T-helper 17 cell (primary cell): ENCODE data around the gene SERHL2. TPM values are rescaled to one million over a fixed set of nuclear protein-coding genes. Genes with fewer than 3 reads are reported as not detected.
"Not testable (repeated sequence)": the region's sequence is repeated elsewhere in the genome, so short reads cannot be mapped to it uniquely, and the experiment has no call there.

Experiments used
- ATAC-seq: fragments of 150-1000 bp; cut with Tn5 transposase; 2 replicates; pipeline ENCODE4 v1.10.0; 2021; ENCODE audit warnings: mild to moderate bottlenecking, moderate library complexity
- DNase-seq, 3 donors: peaks; one replicate each; pipeline versions ENCODE4 v3.0.0 to v3.0.0-alpha.2; 2020 to 2021
- H3K9me3 ChIP-seq: one replicate; pipeline ENCODE4 v1.7.0; 2013; ENCODE audit warnings: low read length, mild to moderate bottlenecking; ENCODE audit not compliant: control insufficient read depth, poor library complexity, severe bottlenecking
- H3K27ac Mint-ChIP-seq: one replicate; pipeline ENCODE4 v1.8.0; 2022; ENCODE audit warnings: mild to moderate bottlenecking, moderate library complexity, mixed read lengths
- H3K27me3 Mint-ChIP-seq: one replicate; pipeline ENCODE4 v1.8.0; 2022; ENCODE audit warnings: mixed read lengths
- H3K36me3 Mint-ChIP-seq: one replicate; pipeline ENCODE4 v1.8.0; 2022; ENCODE audit warnings: low read depth, mixed read lengths
- H3K4me1 Mint-ChIP-seq: one replicate; pipeline ENCODE4 v1.8.0; 2022; ENCODE audit warnings: mild to moderate bottlenecking, mixed read lengths
- H3K4me3 Mint-ChIP-seq: one replicate; pipeline ENCODE4 v1.8.0; 2022; ENCODE audit warnings: mild to moderate bottlenecking, moderate library complexity, mixed read lengths
- total RNA-seq, 4 donors: library from RNA in 2 of 4; stranded (reverse) in 2 of 4; gene quantifications; one replicate each; pipeline ENCODE4 v1.2.3 and lab custom pipeline; 2022 to 2026

SERHL2 gene
- total RNA-seq, 2 donors from 2014 or later, result 0.34 to 0.40 TPM

DNA sequence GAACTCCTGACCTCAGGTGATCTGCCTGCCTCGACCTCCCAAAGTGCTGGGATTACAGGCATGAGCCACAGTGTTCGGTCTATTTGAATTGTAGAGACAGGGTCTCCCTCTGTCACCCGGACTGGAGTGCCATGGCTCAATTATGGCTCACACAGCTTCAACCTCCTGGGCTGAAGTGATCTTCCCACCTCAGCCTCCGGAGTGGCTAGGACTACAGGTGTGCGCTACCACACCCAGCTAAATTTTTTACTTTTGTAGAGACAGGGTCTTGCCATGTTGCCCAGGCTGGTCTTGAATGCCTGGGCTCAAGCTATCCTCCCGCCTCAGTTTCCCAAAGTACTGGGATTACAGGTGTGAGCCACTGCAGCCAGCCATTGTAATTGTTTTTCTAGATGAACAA, 14.2 kb downstream of the SERHL2 start:
- H3K27me3 Mint-ChIP-seq, H3K36me3 Mint-ChIP-seq, DNase-seq, H3K4me1 Mint-ChIP-seq, H3K27ac Mint-ChIP-seq, H3K9me3 ChIP-seq, H3K4me3 Mint-ChIP-seq, ATAC-seq: not testable (repeated sequence)

DNA sequence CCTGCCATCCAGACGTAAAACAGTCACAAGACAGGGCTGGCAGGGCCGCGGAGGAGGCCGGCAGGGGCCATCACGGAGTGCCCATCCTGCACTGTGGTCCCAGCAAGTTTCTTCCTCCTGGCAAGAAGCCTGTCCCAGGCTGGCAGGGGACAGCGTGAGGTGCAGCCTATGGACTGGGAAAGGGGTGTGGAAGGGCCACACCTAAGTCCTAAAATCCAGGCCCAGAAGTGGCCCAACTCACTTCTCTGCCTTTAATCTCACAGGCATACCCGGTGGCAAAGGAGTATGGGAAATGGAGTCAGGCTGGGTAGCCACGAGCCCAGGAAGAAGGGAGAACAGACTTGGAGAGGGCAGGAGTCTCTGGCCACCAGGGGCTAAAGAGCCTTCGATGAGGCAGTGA, 16.8 kb downstream of the SERHL2 start:
- H3K4me3 Mint-ChIP-seq, H3K9me3 ChIP-seq, ATAC-seq, DNase-seq, H3K36me3 Mint-ChIP-seq, H3K27me3 Mint-ChIP-seq, H3K4me1 Mint-ChIP-seq: not testable (repeated sequence)
- H3K27ac Mint-ChIP-seq, result peak overlapping the region; percentile 77

DNA sequence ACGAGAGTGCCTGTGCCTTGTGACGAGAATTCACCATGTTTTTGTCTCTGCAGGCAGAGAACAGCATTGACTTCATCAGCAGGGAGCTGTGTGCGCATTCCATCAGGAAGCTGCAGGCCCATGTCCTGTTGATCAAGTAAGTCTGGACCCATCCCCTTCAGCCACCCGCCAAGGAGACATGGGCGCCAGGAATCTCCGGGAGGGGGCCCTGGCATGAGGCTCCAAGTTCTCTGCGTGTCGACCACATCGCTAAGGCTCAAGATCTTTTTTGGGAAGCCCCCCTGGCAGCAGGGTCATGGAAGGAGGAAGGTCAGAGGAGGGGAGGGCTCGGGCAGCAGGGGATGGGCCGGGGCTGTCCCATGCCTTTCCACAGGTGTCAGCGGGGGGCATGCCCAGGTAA, 17.3 kb downstream of the SERHL2 start:
- not testable (repeated sequence) for H3K36me3 Mint-ChIP-seq, H3K27me3 Mint-ChIP-seq, H3K9me3 ChIP-seq, H3K4me3 Mint-ChIP-seq, DNase-seq, ATAC-seq, H3K4me1 Mint-ChIP-seq
- H3K27ac Mint-ChIP-seq, result peak overlapping the region; percentile 77

DNA sequence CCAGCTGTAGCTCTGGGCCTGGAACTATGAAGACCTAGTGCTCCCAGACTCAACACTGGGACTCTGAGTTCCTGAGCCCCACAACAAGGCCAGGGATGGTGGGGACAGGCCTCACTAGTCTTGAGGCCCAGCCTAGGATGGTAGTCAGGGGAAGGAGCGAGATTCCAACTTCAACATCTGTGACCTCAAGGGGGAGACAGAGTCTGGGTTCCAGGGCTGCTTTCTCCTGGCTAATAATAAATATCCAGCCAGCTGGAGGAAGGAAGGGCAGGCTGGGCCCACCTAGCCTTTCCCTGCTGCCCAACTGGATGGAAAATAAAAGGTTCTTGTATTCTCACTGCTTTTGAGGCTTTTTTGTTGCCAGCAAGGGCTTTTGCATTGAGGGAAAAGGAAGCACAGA, 20.3 kb downstream of the SERHL2 start:
- H3K27me3 Mint-ChIP-seq, H3K4me3 Mint-ChIP-seq, DNase-seq, H3K27ac Mint-ChIP-seq, H3K9me3 ChIP-seq, H3K36me3 Mint-ChIP-seq, H3K4me1 Mint-ChIP-seq, ATAC-seq: not testable (repeated sequence)

DNA sequence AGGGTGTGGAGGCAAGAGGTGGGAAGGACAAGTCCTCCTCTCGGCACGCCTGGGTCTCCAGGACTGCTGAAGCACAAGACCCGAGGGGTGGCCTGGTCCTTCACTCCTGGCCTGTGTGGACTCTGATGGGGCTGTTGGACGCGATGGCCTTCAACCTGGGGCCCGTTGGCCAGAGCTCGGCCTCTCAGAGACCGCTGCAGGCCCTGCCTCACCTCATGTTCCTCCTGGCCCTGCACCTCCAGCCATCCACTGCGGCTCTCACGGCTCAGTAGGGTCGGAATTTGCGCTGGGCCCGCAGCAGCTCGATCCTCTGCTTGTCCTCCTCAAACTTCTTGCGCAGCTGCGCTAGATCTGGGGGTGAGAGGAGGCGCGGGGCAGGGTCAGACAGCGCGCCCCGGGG, 20.7 kb downstream of the SERHL2 start:
- not testable (repeated sequence) for H3K27ac Mint-ChIP-seq, H3K9me3 ChIP-seq, ATAC-seq, H3K36me3 Mint-ChIP-seq, H3K4me3 Mint-ChIP-seq, H3K4me1 Mint-ChIP-seq, DNase-seq, H3K27me3 Mint-ChIP-seq

DNA sequence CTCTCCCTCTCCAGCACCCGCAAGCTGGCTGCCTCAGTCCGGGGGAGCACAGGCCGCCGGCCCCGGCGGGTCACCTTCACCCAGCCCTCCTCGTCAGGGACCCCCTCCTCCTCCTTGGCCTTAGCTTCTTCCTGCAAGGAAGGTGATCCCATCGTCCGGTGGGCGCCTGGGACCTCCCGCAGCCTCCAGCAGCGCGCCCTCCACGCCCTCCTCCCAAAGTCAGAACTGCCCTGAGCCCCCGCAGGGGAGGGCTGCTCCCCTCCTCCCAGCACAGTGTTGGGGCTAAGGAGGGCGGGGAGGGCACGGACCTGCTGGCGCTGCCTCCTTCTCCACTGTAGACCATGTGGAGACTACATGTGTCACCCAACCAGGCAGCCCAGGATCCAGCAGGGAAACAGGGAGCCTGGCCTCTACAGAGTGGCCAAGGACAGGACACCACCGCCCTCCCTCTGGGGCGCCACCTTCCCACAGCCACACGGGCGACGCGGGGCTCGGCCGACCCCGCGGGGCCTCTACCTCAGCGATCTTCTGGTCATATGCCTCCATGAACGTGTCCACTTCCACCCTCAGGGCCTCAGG, 22.3 kb downstream of the SERHL2 start:
- H3K4me3 Mint-ChIP-seq, H3K27ac Mint-ChIP-seq, ATAC-seq, H3K9me3 ChIP-seq, H3K27me3 Mint-ChIP-seq, DNase-seq, H3K4me1 Mint-ChIP-seq, H3K36me3 Mint-ChIP-seq: not testable (repeated sequence)

DNA sequence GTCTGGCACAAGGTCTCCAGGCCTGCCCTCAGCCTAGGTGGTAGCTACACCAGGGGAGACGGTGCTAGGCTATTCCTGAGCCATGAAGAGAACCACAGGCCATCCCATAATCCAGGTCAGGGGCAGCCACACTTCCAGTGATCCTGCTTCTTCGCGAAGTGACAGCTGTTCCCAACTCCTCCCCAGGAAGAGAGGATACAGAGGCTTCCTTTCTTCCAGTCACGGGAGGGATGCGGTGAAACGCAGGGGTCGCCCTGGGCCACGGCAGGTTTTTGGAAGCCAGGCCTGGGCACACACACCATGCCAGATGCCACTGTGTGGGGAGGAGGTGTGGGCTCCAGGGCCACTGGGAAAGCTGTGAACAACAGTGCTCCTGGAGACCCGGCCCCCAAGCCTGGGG, 23.4 kb downstream of the SERHL2 start:
- not testable (repeated sequence) for H3K36me3 Mint-ChIP-seq, DNase-seq, H3K27ac Mint-ChIP-seq, ATAC-seq, H3K9me3 ChIP-seq, H3K27me3 Mint-ChIP-seq, H3K4me1 Mint-ChIP-seq, H3K4me3 Mint-ChIP-seq

DNA sequence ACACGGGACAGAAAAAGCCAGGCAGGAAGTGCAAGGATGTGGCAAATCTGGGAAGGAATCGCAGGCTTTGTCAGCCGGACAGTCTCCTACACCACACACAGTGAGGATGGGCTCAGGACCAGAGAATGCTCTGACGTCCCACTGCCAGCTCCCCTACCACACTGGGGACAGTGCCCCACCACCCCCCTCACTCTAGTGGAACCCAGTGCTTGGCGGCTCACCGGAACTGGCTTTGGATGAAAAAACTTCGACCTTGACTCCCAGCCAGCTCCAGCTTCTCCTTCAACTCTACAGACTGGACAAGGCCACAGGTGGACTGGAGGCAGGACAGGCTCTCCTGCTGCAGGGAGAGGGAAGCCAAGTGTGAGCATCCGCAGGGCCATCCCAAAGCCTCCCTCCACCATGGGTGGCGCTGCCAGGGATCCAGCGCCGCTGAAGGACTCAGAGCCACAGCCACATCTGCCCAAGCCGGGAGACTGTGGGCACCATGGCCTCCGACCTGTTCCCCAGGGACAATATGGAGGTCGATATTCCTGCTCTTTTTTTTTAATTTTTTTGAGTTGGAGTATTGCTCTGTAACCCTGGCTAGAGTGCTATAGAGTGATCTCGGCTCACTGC, 24.0 kb downstream of the SERHL2 start:
- Mint-ChIP-seq H3K27ac (peak overlapping the region; percentile 19), H3K27me3 (no peaks in the 10 kb centered on the region), H3K36me3 (no peaks in the 10 kb centered on the region), H3K4me3 (no peak overlapping the region), H3K4me1 (peaks cover 9% of the 10 kb centered on the region)
- no peak for DNase-seq
- ATAC-seq, result no peak
- H3K9me3 ChIP-seq, result no peaks in the 10 kb centered on the region

DNA sequence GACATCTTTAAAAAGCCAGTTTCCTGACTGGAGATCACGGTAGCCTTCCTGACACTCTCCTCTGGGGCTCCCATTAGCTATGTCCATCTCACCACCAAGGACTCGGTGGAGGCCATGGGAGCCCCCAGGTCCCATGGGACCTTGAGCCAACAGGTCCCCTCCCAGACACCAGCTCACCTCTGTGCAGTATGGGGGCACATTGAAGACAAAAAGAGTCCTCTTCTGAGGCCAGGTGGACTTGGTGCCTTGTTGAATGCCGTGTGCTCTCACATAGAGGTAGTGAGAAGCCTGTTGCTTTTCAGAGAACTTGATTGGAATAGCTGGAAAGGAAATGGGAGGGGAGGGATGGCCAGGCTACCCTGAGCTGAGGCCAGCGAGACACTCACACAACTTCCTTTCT, 26.3 kb downstream of the SERHL2 start:
- H3K9me3 ChIP-seq, H3K4me3 Mint-ChIP-seq, ATAC-seq, H3K27me3 Mint-ChIP-seq, H3K4me1 Mint-ChIP-seq, DNase-seq, H3K36me3 Mint-ChIP-seq, H3K27ac Mint-ChIP-seq: not testable (repeated sequence)

DNA sequence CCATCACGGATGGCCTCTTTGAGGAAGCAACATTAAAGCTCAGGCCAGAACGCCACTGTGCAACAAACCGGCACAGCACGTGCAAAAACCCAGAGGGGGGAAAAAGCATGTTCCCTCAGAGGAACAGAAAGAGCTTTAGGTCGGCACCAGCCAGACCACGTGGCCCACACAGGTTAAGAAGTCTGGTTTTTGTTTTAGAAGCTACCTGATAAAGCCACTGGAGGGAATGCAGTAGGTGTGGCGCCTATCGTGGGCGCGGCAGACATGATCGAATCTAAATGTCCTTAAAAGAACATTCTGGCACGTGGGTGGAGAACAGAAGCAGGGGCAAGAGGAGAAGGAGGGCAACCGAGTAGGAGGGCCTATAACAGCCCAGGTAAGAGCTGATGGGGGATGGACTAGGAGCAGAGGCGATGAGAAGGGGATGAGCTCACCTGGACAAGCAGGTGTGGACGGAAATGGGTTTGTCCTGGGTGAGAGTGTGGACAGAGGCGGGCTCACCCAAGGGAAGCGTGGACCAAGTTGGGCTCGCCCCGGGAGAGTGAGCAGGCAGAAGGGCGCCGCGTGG, 27.5 kb downstream of the SERHL2 start:
- H3K4me3 Mint-ChIP-seq, result peak overlapping the region; percentile 96
- H3K4me1 Mint-ChIP-seq, H3K27me3 Mint-ChIP-seq, H3K9me3 ChIP-seq, DNase-seq, H3K36me3 Mint-ChIP-seq: not testable (repeated sequence)
- peak; percentile 49 for ATAC-seq
- H3K27ac Mint-ChIP-seq, result peak overlapping the region; percentile 82

DNA sequence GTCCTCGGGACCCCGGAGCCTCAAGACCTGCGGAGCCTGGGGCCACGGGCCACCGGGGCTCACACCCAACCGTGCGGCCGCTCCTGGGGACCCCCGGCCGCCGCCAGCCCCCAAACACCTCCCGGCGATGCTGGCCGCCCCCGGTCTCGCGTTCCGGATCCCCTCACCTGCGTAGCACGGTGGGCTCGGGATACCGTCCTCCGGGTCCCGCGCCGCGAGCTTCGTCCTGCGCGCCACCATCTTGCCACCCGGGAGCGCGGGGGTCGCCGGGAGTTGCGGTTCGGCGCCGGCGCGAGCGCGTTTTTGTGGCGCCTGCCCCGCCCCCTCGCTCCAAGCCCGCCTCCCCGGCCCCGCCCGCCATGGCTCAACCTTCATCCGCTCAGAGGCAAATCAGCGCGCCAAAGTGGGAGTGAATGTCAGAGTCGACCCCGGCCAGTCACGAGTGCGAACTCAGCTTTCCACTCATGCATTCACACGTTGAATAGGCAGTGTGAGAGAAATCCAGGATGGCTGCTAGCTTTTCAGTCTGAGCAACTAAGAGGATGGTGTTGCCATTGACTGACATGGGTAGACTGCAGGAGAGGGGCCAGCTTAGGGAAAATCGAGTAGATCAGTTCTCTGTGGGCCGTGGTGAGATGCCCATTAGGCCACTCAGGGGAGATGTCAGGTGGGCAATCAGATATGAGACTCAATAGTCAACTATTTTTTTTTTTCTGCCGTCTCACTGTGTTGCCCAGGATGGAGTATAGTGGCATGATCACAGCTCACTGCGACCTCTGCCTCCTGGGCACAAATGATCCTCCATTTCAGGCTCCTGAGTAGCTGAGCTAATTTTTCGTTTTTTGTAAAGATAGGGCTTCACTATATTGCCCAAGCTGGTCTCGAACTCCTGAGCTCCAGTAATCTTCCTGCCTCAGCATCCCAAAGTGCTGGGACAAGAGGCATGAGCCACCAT, 28.3 kb downstream of the SERHL2 start:
- Mint-ChIP-seq H3K27me3 (no peaks in the 10 kb centered on the region), H3K4me1 (peaks cover 9% of the 10 kb centered on the region), H3K4me3 (peak overlapping the region; percentile 96), H3K36me3 (peaks cover 5% of the 10 kb centered on the region), H3K27ac (peak overlapping the region; percentile 82)
- no peaks in the 10 kb centered on the region for H3K9me3 ChIP-seq
- DNase-seq, result peak; percentile 70 to 82 (median 78)
- ATAC-seq, result peak; percentile 89

DNA sequence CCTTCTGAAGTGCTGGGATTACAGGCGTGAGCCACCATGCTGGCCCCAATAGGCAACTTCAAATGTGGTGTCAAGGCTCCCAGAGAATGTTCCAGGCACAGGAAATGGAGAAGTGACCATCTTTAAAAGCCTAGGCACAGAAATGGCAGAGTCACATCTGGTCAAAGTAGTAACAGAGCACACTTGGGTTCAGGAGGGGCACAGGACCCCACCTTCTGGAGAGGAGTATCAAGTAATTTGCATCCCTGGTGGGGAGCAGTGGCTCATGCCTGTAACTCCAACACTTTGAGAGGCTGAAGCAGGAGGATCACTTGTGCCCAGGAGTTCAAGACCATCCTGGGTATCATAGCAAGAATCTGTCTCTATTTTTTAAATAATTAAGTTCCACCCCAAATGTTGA, 29.2 kb downstream of the SERHL2 start:
- ATAC-seq, result no peak
- Mint-ChIP-seq H3K4me1 (peaks cover 9% of the 10 kb centered on the region), H3K27me3 (no peaks in the 10 kb centered on the region), H3K36me3 (peaks cover 5% of the 10 kb centered on the region), H3K27ac (peak overlapping the region; percentile 82), H3K4me3 (peak overlapping the region; percentile 96)
- no peaks in the 10 kb centered on the region for H3K9me3 ChIP-seq
- DNase-seq, result no peak

DNA sequence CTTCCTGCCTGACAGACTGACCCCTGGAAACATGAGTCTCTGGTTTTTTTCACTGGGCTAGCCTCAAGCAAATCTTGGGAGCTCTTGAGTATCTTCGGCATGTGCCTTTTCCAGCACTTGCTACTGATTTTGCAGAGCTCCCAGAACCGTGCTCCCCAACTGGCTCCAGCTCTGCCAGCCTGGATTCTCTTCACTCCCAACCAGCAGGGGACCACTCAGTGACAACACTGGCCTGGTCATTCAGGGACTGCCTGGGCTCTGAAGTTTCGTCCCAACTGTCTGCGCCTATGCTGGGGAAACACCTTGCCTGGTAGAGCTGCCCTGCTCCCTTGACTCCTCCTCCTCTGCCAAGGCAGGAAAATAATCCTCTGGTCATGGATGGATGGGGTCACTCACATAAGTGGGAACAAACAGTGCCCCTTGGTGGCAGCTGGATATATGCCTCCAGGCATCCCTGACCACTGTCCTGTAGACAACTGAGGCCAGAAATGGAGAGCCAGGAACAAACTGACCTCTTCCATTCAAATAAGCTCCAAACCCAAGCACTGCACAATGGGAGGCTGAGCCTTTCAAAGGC, 30.7 kb downstream of the SERHL2 start:
- Mint-ChIP-seq H3K27ac (peak overlapping the region; percentile 21), H3K27me3 (no peaks in the 10 kb centered on the region), H3K36me3 (peaks cover 5% of the 10 kb centered on the region), H3K4me3 (no peak overlapping the region), H3K4me1 (peaks cover 9% of the 10 kb centered on the region)
- no peak for ATAC-seq
- no peaks in the 10 kb centered on the region for H3K9me3 ChIP-seq
- DNase-seq, result no peak
